Mucosa of rectum (tissue), 2 donors: ENCODE measurements around the gene OGA.
A peak's percentile ranks its signal among the peaks of the same experiment; 100 is the strongest.

Source experiments
- H3K27ac ChIP-seq, 2 donors: one replicate each; pipeline ENCODE4 v1.7.0; 2013; ENCODE audit warnings: inconsistent platforms in 2 of 2, low read depth in 2 of 2, low read length in 2 of 2
- H3K27me3 ChIP-seq, 2 donors: one replicate each; pipeline ENCODE4 v1.7.0; 2013; ENCODE audit warnings: low read length in 2 of 2; ENCODE audit not compliant: control insufficient read depth in 2 of 2, insufficient read depth in 2 of 2
- H3K36me3 ChIP-seq, 2 donors: one replicate each; pipeline ENCODE4 v1.7.0; 2013; ENCODE audit warnings: low read length in 2 of 2; ENCODE audit not compliant: control insufficient read depth in 2 of 2, insufficient read depth in 2 of 2
- H3K4me1 ChIP-seq, 2 donors: one replicate each; pipeline ENCODE4 v1.7.0; 2013; ENCODE audit warnings: low read length in 2 of 2, mild to moderate bottlenecking in 1 of 2; ENCODE audit not compliant: control insufficient read depth in 2 of 2, insufficient read depth in 2 of 2
- H3K4me3 ChIP-seq, 2 donors: one replicate each; pipeline ENCODE4 v1.7.0; 2013; ENCODE audit warnings: low read length in 2 of 2
- H3K9ac ChIP-seq, 2 donors: one replicate each; pipeline ENCODE4 v1.7.0; 2013; ENCODE audit warnings: low read length in 2 of 2, low read depth in 1 of 2, mild to moderate bottlenecking in 1 of 2
- H3K9me3 ChIP-seq, 2 donors: one replicate each; pipeline ENCODE4 v1.7.0; 2013; ENCODE audit warnings: low read length in 2 of 2; ENCODE audit not compliant: control insufficient read depth in 2 of 2
- donor health status: healthy.
- donor health status: Normal muscosa, but diverticular disease.

OGA gene

GRCh38 chr10:101837748-101838147 lies 19.5 kb upstream of the OGA start:
- Histone ChIP-seq H3K27ac (no peak overlapping the region), H3K4me3 (no peak overlapping the region)

GRCh38 chr10:101835362-101835761 lies 17.1 kb upstream of the OGA start:
- no peaks in the 10 kb centered on the region for H3K27me3 ChIP-seq
- H3K4me3 ChIP-seq = no peak overlapping the region
- H3K9ac ChIP-seq = no peak overlapping the region
- no peaks in the 10 kb centered on the region for H3K9me3 ChIP-seq
- H3K27ac ChIP-seq = no peak overlapping the region
- H3K36me3 ChIP-seq = no peaks in the 10 kb centered on the region
- H3K4me1 ChIP-seq = peaks cover 13 to 16% of the 10 kb centered on the region in 2 donors

More at GRCh38 chr10:101837748-101838147, 19.5 kb upstream of the OGA start:
- H3K36me3 ChIP-seq = no peaks in the 10 kb centered on the region
- no peaks in the 10 kb centered on the region for H3K9me3 ChIP-seq
- H3K4me1 ChIP-seq = peaks cover 17 to 19% of the 10 kb centered on the region in 2 donors
- no peaks in the 10 kb centered on the region for H3K27me3 ChIP-seq
- H3K9ac ChIP-seq = no peak overlapping the region

GRCh38 chr10:101834341-101834740 lies 16.1 kb upstream of the OGA start:
- Histone ChIP-seq H3K9me3 (no peaks in the 10 kb centered on the region), H3K9ac (no peak overlapping the region), H3K27ac (no peak overlapping the region), H3K36me3 (no peaks in the 10 kb centered on the region), H3K27me3 (no peaks in the 10 kb centered on the region), H3K4me1 (peaks cover 12 to 17% of the 10 kb centered on the region in 2 donors), H3K4me3 (no peak overlapping the region)

- Histone ChIP-seq H3K9me3 (no peaks in the 10 kb centered on the region), H3K27ac (no peak overlapping the region), H3K4me1 (peaks cover 10 to 17% of the 10 kb centered on the region in 2 donors)
These were observed 15.2 kb upstream of the OGA start for GRCh38 chr10:101833466-101833865.

GRCh38 chr10:101832325-101832771 lies 14.1 kb upstream of the OGA start:
- H3K9me3 ChIP-seq = no peaks in the 10 kb centered on the region
- no peak overlapping the region for H3K27ac ChIP-seq
- no peak overlapping the region for H3K4me3 ChIP-seq
- H3K4me1 ChIP-seq = peaks cover 10 to 17% of the 10 kb centered on the region in 2 donors
- no peak overlapping the region for H3K9ac ChIP-seq
- H3K27me3 ChIP-seq = no peaks in the 10 kb centered on the region
- peaks cover 0 to 3% of the 10 kb centered on the region in 2 donors for H3K36me3 ChIP-seq

More at GRCh38 chr10:101833466-101833865, 15.2 kb upstream of the OGA start:
- no peak overlapping the region for H3K9ac ChIP-seq
- no peaks in the 10 kb centered on the region for H3K36me3 ChIP-seq
- H3K27me3 ChIP-seq = no peaks in the 10 kb centered on the region
- no peak overlapping the region for H3K4me3 ChIP-seq

GRCh38 chr10:101831169-101831811 lies 13.0 kb upstream of the OGA start:
- Histone ChIP-seq H3K9me3 (no peaks in the 10 kb centered on the region), H3K27ac (peak overlapping the region; percentile 58 to 85), H3K9ac (peak overlapping the region; percentile 58 to 74), H3K4me1 (peaks cover 10 to 17% of the 10 kb centered on the region in 2 donors), H3K36me3 (peaks cover 0 to 3% of the 10 kb centered on the region in 2 donors), H3K27me3 (no peaks in the 10 kb centered on the region), H3K4me3 (peak overlapping the region; percentile 69 to 75)

GRCh38 chr10:101830322-101831168 lies 12.3 kb upstream of the OGA start:
- Histone ChIP-seq H3K36me3 (peaks cover 0 to 3% of the 10 kb centered on the region in 2 donors), H3K9me3 (no peaks in the 10 kb centered on the region), H3K9ac (peak overlapping the region; percentile 58 to 74), H3K27me3 (no peaks in the 10 kb centered on the region), H3K27ac (peak overlapping the region; percentile 60 to 85), H3K4me1 (peaks cover 10 to 17% of the 10 kb centered on the region in 2 donors), H3K4me3 (peak overlapping the region; percentile 69 to 75)

- Histone ChIP-seq H3K4me1 (peaks cover 10 to 17% of the 10 kb centered on the region in 2 donors), H3K27ac (peak overlapping the region; percentile 60 to 85), H3K27me3 (no peaks in the 10 kb centered on the region), H3K4me3 (peak overlapping the region; percentile 69 to 75), H3K36me3 (peaks cover 0 to 3% of the 10 kb centered on the region in 2 donors), H3K9ac (peak overlapping the region; percentile 49 to 58), H3K9me3 (no peaks in the 10 kb centered on the region)
These were observed 11.5 kb upstream of the OGA start for GRCh38 chr10:101829561-101830315.

- Histone ChIP-seq H3K27me3 (no peaks in the 10 kb centered on the region), H3K9ac (peak overlapping the region in 1 of 2 donors; percentile 23), H3K36me3 (peaks cover 0 to 3% of the 10 kb centered on the region in 2 donors), H3K4me1 (peaks cover 10 to 17% of the 10 kb centered on the region in 2 donors), H3K4me3 (no peak overlapping the region), H3K9me3 (no peaks in the 10 kb centered on the region), H3K27ac (no peak overlapping the region)
These were observed 10.7 kb upstream of the OGA start for GRCh38 chr10:101828766-101829551.
